Lower leg skin (tissue), 4 donors: ENCODE measurements around the gene IL2RA. TPM values are rescaled to one million over a fixed set of nuclear protein-coding genes. Genes with fewer than 3 reads are reported as not detected.

Source experiments
- DNase-seq, 2 donors: peaks; one replicate each; pipeline ENCODE4 v3.0.0-alpha.2; 2019; ENCODE audit warnings: low spot score in 2 of 2
- H3K4me3 ChIP-seq: fragments of 200-600 bp; sonication (generic); 2 replicates; pipeline ENCODE4 v1.5.1; 2017; ENCODE audit warnings: mild to moderate bottlenecking, low read depth; ENCODE audit not compliant: poor library complexity, severe bottlenecking
- CTCF ChIP-seq, 3 donors: fragments of 450-650 bp; IDR thresholded peaks; one replicate each; pipeline ENCODE4 v1.5.1; 2016; ENCODE audit warnings: antibody characterized with exemption in 3 of 3, mild to moderate bottlenecking in 3 of 3, moderate library complexity in 2 of 3
- POLR2A ChIP-seq, 2 donors: fragments of 450-650 bp; IDR thresholded peaks; one replicate each; pipeline ENCODE4 v1.6.1; 2016 to 2017; ENCODE audit warnings: antibody characterized with exemption in 2 of 2, mild to moderate bottlenecking in 1 of 2, moderate library complexity in 1 of 2
- WGBS, 2 donors: methylation state at CpG; one replicate each; pipeline ENCODE4 v1.1.5; 2018; 5-methylcytosine and 5-hydroxymethylcytosine counted together
- intact Hi-C: fragments of 100-400 bp; cut with DNase I; formaldehyde crosslinking; loops from one replicate; pipeline ENCODE4 v1.15.0; 2023; ENCODE audit warnings: low total_unique reads
- total RNA-seq, 4 donors: library from RNA; depleted of rRNA; stranded (reverse); fragments of >200 nt; gene quantifications; one replicate each; pipeline ENCODE4 v1.1.0, GENCODE V29; 2016

The IL2RA gene
- total RNA-seq, 4 donors from 2014 or later = 0.10 to 1.3 TPM; not detected in 2

- intact Hi-C loops = no loop called here
- TF ChIP-seq POLR2A (IDR thresholded peaks at IDR 0.05) (no peak), CTCF (IDR thresholded peaks at IDR 0.05) (no peak)
- peak in 1 of 2 donors; percentile 3 for DNase-seq
- no peak overlapping the region for H3K4me3 ChIP-seq
- WGBS, 2 donors = 87 to 90% methylated on average over 4 of the region's 4 CpGs
Observed at GRCh38 chr10:6009961-6010360, 52.2 kb downstream of the IL2RA start.

- WGBS, 2 donors = 20 to 28% methylated on average over 2 of the region's 2 CpGs
- TF ChIP-seq POLR2A (IDR thresholded peaks at IDR 0.05) = no peak
- TF ChIP-seq CTCF (IDR thresholded peaks at IDR 0.05) = no peak
- H3K4me3 ChIP-seq = no peak overlapping the region
Observed at GRCh38 chr10:6009150-6009549, 53.0 kb downstream of the IL2RA start.

GRCh38 chr10:6008497-6009142 is 53.5 kb downstream of the IL2RA start:
- intact Hi-C loops = no loop called here
- 41 to 48% methylated on average over 5 of the region's 5 CpGs for WGBS, 2 donors
- TF ChIP-seq CTCF (IDR thresholded peaks at IDR 0.05) = no peak
- no peak for TF ChIP-seq POLR2A (IDR thresholded peaks at IDR 0.05)
- DNase-seq = peak; percentile 13 to 45
- H3K4me3 ChIP-seq = no peak overlapping the region

More at GRCh38 chr10:6009150-6009549, 53.0 kb downstream of the IL2RA start:
- intact Hi-C loops = no loop called here
- peak in 1 of 2 donors; percentile 16 for DNase-seq

GRCh38 chr10:6006991-6007390 is 55.2 kb downstream of the IL2RA start:
- no peak overlapping the region for H3K4me3 ChIP-seq
- DNase-seq = no peak
- no peak for TF ChIP-seq POLR2A (IDR thresholded peaks at IDR 0.05)
- no peak for TF ChIP-seq CTCF (IDR thresholded peaks at IDR 0.05)
- intact Hi-C loops = no loop called here
- 0 to 92% methylated on average over 1 of the region's 1 CpG for WGBS, 2 donors

GRCh38 chr10:6006546-6006945 is 55.6 kb downstream of the IL2RA start:
- no peak for DNase-seq
- intact Hi-C loops = no loop called here
- TF ChIP-seq POLR2A (IDR thresholded peaks at IDR 0.05) (no peak), CTCF (IDR thresholded peaks at IDR 0.05) (no peak)
- WGBS, 2 donors = 89 to 91% methylated on average over 3 of the region's 3 CpGs
- H3K4me3 ChIP-seq = no peak overlapping the region
